Fibroblast of skin of scalp (primary cell): ENCODE measurements around the gene RBM10.

Experiments used
- DNase-seq: peaks from one replicate; pipeline ENCODE4 v3.0.0-alpha.2; 2013

The RBM10 gene

GRCh38 chrX:47222751-47223350 is 77.8 kb downstream of the RBM10 start:
- DNase-seq, result no peak

- no peak for DNase-seq
These were observed 78.6 kb downstream of the RBM10 start for GRCh38 chrX:47223476-47224250.

- no peak for DNase-seq
These were observed 79.4 kb downstream of the RBM10 start for GRCh38 chrX:47224266-47224895.

- DNase-seq, result no peak
These were observed 79.9 kb downstream of the RBM10 start for GRCh38 chrX:47224896-47225290.

- no peak for DNase-seq
These were observed 81.0 kb downstream of the RBM10 start for GRCh38 chrX:47226071-47226470.

GRCh38 chrX:47226531-47227333 is 81.7 kb downstream of the RBM10 start:
- DNase-seq, result no peak

GRCh38 chrX:47227334-47227583 is 82.2 kb downstream of the RBM10 start:
- no peak for DNase-seq

GRCh38 chrX:47228550-47229270 is 83.7 kb downstream of the RBM10 start:
- DNase-seq, result no peak

- DNase-seq, result no peak
These were observed 84.4 kb downstream of the RBM10 start for GRCh38 chrX:47229427-47229826.

GRCh38 chrX:47230136-47230868 is 85.3 kb downstream of the RBM10 start:
- DNase-seq, result no peak

GRCh38 chrX:47231167-47231566 is 86.1 kb downstream of the RBM10 start:
- DNase-seq, result no peak

GRCh38 chrX:47232197-47232802 is 87.3 kb downstream of the RBM10 start:
- DNase-seq, result no peak

- DNase-seq, result peak; percentile 63
These were observed 87.8 kb downstream of the RBM10 start, which contains the start of gene USP11 for GRCh38 chrX:47232803-47233332. Gene USP11, plus strand, starts transcription at chrX:47233009. Its CDS starts 35 bp downstream, at chrX:47233044.

GRCh38 chrX:47233333-47234113 is 88.5 kb downstream of the RBM10 start:
- DNase-seq, result peak; percentile 94

GRCh38 chrX:47234583-47234982 is 89.6 kb downstream of the RBM10 start:
- DNase-seq, result no peak

GRCh38 chrX:47235691-47236103 is 90.7 kb downstream of the RBM10 start:
- DNase-seq, result no peak
